ENCODE measurements around the gene WAPL. TPM values are rescaled to one million over a fixed set of nuclear protein-coding genes. Genes with fewer than 3 reads are reported as not detected.

The WAPL gene
- total and polyA plus RNA-seq, 8 donors = 11.7 to 100 (median 21.1) TPM

DNA sequence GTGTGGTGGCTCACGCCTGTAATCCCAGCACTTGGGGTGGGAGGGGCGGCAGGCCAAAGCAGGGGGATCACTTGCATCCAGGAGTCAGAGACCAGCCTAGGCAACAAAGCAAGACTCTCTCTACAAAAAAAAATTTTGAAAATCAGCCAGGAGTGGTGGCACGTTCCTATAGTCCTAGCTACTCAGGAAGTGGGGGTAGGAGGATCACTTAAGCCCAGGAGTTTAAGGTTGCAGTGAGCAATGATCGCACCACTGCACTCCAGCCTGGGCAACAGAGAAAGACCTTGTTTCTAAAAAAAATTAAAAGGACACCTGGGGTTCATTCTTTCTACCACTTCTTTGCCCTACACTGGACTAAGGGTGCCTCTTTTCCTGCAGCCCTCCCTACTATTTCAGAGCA, 15.1 kb downstream of the WAPL start:
- peaks cover 0 to 61% (median 32%) of the 10 kb centered on the region in 4 donors for H3K4me1 ChIP-seq
- no peaks in the 10 kb centered on the region for H3K9me3 ChIP-seq
- intact Hi-C loops (cut with DNase I; ENCODE audit: low total_unique reads) = no loop called here
- TF ChIP-seq POLR2AphosphoS5 (IDR thresholded peaks at IDR 0.05) (no peak), EP300 (IDR thresholded peaks at IDR 0.05) (no peak), POLR2A (IDR thresholded peaks at IDR 0.05) (no peak)
- TF ChIP-seq, protein P1, sequence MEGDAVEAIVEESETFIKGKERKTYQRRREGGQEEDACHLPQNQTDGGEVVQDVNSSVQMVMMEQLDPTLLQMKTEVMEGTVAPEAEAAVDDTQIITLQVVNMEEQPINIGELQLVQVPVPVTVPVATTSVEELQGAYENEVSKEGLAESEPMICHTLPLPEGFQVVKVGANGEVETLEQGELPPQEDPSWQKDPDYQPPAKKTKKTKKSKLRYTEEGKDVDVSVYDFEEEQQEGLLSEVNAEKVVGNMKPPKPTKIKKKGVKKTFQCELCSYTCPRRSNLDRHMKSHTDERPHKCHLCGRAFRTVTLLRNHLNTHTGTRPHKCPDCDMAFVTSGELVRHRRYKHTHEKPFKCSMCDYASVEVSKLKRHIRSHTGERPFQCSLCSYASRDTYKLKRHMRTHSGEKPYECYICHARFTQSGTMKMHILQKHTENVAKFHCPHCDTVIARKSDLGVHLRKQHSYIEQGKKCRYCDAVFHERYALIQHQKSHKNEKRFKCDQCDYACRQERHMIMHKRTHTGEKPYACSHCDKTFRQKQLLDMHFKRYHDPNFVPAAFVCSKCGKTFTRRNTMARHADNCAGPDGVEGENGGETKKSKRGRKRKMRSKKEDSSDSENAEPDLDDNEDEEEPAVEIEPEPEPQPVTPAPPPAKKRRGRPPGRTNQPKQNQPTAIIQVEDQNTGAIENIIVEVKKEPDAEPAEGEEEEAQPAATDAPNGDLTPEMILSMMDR (IDR thresholded peaks at IDR 0.05) = no peak
- no peak for DNase-seq
- H3K36me3 ChIP-seq = peaks cover 0 to 66% (median 44%) of the 10 kb centered on the region in 4 donors
- H3K27ac ChIP-seq = no peak overlapping the region
- no peak overlapping the region for H3K4me3 ChIP-seq
- H3K27me3 ChIP-seq = no peaks in the 10 kb centered on the region
- WGBS, 5 donors = 66 to 73% (median 69%) methylated on average over 4 of the region's 4 CpGs

DNA sequence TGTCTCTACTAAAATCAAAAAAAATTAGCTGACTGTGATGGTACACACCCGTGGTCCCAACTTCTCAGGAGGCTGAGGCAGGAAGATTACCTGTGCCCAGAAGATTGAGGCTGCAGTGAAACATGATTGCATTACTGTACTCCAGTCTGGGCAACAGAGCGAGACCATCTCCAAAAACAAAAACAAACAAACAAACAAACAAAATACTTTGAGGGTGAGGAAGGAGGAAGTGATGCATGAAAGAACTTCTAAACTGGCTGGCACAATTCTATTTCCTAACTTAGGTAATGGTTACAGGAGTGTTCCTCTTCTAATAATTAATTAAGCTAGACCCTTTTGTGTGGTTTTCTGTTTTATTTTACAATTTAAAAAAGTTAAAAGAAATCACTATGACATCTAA, 15.5 kb downstream of the WAPL start:
- TF ChIP-seq EP300 (IDR thresholded peaks at IDR 0.05) = no peak
- TF ChIP-seq, protein P1 (IDR thresholded peaks at IDR 0.05) = no peak
- TF ChIP-seq POLR2A (IDR thresholded peaks at IDR 0.05) = no peak
- TF ChIP-seq POLR2AphosphoS5 (IDR thresholded peaks at IDR 0.05) = no peak
- peaks cover 0 to 62% (median 44%) of the 10 kb centered on the region in 4 donors for H3K36me3 ChIP-seq
- no peaks in the 10 kb centered on the region for H3K27me3 ChIP-seq
- intact Hi-C loops (cut with DNase I; ENCODE audit: low total_unique reads) = no loop called here
- H3K9me3 ChIP-seq = no peaks in the 10 kb centered on the region
- DNase-seq = no peak
- H3K4me1 ChIP-seq = peaks cover 0 to 60% (median 31%) of the 10 kb centered on the region in 4 donors
- no peak overlapping the region for H3K27ac ChIP-seq
- 62 to 73% (median 71%) methylated on average over 2 of the region's 2 CpGs for WGBS, 5 donors
- no peak overlapping the region for H3K4me3 ChIP-seq

DNA sequence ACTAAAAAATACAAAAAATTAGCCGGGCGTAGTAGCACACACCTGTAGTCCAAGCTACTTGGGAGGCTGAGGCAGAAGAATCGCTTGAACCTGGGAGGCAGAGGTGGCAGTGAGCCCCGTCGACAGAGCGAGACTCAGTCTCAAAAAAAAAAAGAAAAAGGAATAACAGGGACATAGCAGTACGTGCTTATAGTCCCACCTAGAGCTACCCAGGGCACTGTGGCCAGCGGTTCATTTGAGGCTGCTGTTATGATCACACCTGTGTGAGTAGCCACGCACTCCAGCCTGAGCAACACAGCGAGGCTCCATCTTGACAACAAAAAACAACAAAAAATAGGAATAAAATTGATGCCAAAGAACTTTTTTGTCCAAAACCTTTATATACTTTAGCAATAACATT, 17.1 kb downstream of the WAPL start:
- Histone ChIP-seq H3K4me3 (no peak overlapping the region), H3K27ac (no peak overlapping the region), H3K27me3 (no peaks in the 10 kb centered on the region), H3K36me3 (peaks cover 6 to 62% (median 46%) of the 10 kb centered on the region in 4 donors), H3K9me3 (no peaks in the 10 kb centered on the region), H3K4me1 (peaks cover 2 to 68% (median 34%) of the 10 kb centered on the region in 4 donors)
- no peak for TF ChIP-seq POLR2A (IDR thresholded peaks at IDR 0.05)
- no peak for TF ChIP-seq POLR2AphosphoS5 (IDR thresholded peaks at IDR 0.05)
- no peak for TF ChIP-seq EP300 (IDR thresholded peaks at IDR 0.05)
- TF ChIP-seq, protein P1 (IDR thresholded peaks at IDR 0.05) = no peak
- no peak for DNase-seq
- intact Hi-C loops (cut with DNase I; ENCODE audit: low total_unique reads) = no loop called here
- WGBS, 5 donors = 87 to 97% (median 94%) methylated on average over 10 of the region's 10 CpGs

DNA sequence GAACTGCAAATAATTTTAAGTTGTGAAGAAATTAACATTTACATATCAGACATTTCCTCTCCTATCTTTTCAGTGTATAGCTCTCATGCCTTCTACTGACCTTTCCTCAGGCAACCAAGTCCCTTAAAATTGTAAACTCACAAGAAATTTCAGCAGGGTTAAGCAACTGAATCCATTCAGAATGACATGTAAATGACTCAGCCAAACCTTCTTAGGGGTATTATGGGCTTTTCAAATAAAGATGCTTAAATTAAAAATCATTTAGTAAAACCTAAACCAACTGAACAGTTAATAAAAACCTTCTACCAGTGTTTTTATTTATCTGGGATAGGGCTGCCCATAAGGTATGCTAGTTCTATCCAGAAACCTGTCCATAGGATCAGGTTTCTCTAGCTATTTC, 20.7 kb downstream of the WAPL start:
- intact Hi-C loops (cut with DNase I; ENCODE audit: low total_unique reads) = no loop called here

DNA sequence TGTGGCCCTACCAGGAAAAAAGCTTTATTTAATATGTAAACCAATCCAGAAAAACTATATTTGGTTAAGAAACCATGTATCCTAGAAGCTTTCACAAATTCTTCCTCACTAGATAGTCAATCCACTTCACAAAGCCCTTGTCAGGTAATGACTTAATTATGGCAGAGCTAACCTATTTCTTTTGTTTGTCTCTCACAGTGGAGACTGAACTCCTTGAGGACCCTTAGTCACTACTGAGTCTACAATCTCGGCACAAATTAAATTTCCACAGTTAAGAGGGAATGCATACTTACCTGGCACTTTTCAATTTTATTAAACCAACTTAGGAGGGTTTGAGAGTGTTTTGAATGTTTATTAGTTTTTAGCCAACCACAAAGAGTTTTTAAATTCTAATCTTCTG, 23.0 kb downstream of the WAPL start:
- no peak for TF ChIP-seq EP300 (IDR thresholded peaks at IDR 0.05)
- TF ChIP-seq, protein P1 (IDR thresholded peaks at IDR 0.05) = no peak
- TF ChIP-seq POLR2A (IDR thresholded peaks at IDR 0.05) = no peak
- TF ChIP-seq POLR2AphosphoS5 (IDR thresholded peaks at IDR 0.05) = no peak
- 51 to 74% (median 68%) methylated on average over 1 of the region's 1 CpG for WGBS, 5 donors
- Histone ChIP-seq H3K4me1 (peaks cover 7 to 43% (median 32%) of the 10 kb centered on the region in 4 donors), H3K9me3 (no peaks in the 10 kb centered on the region), H3K36me3 (peaks cover 6 to 90% (median 76%) of the 10 kb centered on the region in 4 donors), H3K4me3 (no peak overlapping the region), H3K27me3 (no peaks in the 10 kb centered on the region), H3K27ac (no peak overlapping the region)
- intact Hi-C loops (cut with DNase I; ENCODE audit: low total_unique reads) = no loop called here
- DNase-seq = no peak

More for the DNA sequence above, 20.7 kb downstream of the WAPL start:
- peaks cover 6 to 80% (median 68%) of the 10 kb centered on the region in 4 donors for H3K36me3 ChIP-seq
- no peak overlapping the region for H3K27ac ChIP-seq
- peaks cover 7 to 54% (median 33%) of the 10 kb centered on the region in 4 donors for H3K4me1 ChIP-seq
- H3K9me3 ChIP-seq = no peaks in the 10 kb centered on the region
- TF ChIP-seq POLR2A (IDR thresholded peaks at IDR 0.05) (no peak), EP300 (IDR thresholded peaks at IDR 0.05) (no peak)
- no peak overlapping the region for H3K4me3 ChIP-seq
- DNase-seq = no peak
- H3K27me3 ChIP-seq = no peaks in the 10 kb centered on the region
